HG03097 (cell line): Measurements from ENCODE around the gene MED9.

ENCODE experiments used
- ATAC-seq: cut with Tn5 transposase; IDR thresholded peaks from one replicate; pipeline ENCODE4 v1.9.1; 2021; ENCODE audit not compliant: unreplicated experiment, low FRiP score

Gene MED9

DNA sequence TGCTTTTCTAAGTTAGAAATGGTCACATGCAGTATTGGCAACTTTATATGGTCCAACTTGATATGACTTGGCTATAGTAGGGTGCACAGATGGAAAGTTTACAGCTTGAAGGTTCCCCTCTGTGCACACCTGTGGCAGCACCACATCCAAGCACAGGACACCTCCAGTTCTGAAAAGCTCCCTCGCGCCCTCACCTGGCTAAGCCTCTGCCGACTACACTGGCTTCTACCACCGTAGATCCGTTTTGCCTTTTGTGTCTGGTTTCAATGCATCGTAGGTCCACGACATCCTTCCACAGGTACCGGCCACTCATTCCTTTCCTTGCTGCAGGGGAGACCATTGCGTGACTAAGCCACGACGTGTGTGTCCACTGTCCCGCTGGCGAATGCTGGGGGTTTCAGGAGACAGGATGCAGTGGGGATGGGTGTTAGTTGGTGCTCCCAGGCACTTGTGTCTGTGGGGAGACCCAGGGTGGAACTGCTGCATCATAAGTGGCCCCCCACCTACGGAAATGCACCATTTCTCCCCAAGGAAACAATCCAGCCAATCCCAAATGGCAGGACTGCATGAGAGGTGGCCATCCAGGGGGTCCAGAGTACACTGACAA lies 24.3 kb downstream of the MED9 start:
- ATAC-seq, result no peak

DNA sequence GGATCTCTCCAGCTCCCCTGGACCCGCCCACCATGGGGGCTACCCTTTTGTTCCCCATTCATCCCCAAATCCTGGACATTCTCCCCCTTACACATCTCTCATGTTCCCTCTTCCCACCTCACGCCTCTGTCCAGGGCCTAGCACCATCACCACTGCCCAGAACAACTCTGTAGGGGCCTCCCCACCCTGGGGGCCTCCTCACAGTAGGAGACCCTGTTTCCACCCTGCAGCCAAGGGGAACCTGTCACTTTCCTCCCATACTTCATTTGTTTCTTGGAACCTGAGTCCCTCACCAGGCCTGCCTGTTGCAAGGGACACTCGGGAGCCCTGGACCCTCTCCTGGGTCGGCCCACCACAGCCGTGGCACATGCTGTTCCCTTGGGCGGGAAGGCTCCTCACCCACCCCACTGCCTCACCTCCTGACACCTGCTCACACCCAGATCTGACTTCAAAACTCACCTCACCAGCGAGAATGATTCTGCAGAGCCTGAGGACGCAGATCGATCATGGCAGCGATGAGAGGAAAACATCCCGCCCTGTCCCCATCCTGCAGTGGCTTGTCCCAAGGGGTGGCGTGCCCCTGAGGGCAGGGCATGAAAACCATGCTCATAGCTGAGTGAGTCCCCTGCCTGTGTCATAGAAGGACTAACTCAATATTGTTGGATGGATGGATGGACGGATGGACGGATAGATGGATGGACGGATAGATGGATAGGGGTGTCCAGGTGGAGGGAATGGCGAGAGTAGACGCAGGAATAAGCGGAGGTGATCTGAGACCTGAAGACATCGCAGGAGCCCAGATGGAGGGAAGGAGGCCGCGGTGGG lies 26.2 kb downstream of the MED9 start:
- no peak for ATAC-seq

DNA sequence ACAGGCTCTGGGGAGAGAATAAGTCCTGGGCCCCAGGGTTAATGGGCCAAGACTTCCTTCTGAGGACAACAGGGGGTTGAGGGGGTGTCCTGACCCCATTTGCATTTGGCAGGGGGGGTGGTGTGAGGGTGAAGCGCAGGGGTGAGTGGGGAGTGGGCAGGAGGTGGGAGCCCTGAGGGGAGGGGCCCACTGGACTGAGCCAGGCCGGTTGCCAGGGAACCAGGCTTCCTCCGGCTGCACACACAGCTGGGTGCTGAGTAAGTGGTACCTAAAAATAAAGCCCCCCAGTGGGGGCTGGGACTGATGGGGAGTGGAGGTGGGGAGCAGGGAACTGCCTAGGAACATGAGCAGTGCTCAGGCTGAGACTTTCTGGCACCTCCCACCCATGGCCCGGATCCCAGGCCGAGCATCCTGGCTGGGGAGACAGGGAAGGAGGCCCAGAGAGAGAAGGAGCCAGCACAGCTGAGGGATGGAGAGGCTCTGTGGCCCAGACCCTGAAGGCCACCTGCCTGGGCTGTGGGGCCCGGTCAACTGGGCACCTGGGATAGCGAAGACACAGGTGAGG lies 26.8 kb downstream of the MED9 start:
- no peak for ATAC-seq

DNA sequence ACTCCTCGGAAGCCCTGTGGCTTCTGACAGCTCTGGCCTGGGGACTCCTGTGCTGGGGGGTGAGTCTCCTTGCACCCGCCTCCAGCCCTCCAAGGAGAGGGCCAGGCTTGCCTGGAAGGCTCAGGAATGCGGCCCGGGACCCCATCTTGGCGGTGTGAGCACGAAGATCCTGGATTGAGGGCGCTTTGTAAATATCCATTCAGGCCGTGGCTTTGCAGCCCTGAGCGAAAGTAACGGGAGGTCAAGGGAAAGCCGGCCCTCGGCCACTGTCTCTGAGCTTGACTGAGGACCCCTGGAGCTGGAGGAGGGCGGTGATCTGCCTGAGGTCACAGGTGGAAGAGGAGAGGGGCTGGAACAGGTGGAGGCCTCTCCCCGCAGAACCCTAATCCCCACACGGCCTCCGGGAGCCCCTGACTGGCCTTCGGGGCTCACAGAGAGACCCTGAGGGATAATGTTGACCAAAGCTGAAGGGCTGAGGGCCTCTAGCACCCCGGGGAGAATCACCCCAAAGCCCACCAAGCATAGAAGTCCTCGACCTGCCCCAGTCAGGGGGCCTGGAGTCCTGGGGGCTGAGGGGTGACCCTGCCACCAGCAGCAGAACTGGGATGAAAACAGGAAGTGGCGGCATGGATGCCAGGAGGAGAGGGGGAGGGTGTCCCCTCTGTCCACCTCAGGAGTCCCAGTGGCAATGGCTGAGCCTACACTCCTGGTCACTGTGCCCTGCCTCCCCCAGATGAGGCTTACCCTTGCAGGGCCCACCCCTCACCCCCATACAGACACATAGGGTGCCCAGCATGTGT lies 27.7 kb downstream of the MED9 start:
- no peak for ATAC-seq

DNA sequence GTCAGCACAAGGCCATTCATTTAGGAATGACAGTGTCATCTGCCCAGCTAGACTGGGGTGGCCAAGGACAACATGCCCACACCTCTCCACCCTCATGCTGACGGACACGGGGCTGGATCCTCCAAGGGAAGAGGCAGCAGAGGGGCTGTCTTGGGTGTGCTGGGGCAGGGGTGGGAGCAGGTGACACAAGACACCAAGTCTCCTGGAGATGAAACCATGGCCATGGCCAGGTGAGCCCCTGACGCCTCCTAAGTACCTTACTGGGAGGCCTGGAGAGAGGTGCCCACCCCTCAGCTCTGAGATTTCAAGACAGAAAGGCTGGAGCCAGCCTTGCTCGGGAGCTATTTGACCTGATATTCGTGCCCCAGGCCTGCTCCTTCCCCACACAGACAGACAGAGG lies 28.4 kb downstream of the MED9 start:
- no peak for ATAC-seq

DNA sequence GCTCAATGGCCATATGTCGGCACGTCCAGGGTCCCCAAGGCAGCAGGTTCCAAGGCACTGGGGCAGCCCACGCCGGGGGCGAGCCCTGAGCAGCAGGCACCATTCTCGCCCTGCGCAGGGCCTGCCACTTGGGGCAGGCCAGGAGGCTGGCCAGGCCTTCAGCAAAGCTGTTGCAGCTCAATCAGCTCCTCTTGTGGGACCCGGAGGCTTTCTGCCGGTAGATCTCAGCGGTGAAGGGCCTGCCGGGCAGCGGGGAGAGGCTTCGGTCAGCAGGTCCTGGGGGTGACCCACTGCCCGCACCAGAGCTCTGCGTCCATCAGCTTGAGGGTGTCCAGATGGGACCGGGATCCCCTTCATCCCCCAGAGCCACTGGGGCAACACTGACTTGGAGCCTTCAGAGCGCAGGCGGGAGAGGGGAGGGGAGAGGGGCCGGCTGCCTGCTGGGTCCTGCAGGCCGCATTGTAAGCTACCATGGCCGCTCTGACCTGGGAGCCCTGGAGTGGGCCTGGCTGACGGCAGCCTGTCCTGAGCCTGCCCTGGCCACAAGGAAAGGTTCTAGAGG lies 28.9 kb downstream of the MED9 start:
- ATAC-seq, result no peak

DNA sequence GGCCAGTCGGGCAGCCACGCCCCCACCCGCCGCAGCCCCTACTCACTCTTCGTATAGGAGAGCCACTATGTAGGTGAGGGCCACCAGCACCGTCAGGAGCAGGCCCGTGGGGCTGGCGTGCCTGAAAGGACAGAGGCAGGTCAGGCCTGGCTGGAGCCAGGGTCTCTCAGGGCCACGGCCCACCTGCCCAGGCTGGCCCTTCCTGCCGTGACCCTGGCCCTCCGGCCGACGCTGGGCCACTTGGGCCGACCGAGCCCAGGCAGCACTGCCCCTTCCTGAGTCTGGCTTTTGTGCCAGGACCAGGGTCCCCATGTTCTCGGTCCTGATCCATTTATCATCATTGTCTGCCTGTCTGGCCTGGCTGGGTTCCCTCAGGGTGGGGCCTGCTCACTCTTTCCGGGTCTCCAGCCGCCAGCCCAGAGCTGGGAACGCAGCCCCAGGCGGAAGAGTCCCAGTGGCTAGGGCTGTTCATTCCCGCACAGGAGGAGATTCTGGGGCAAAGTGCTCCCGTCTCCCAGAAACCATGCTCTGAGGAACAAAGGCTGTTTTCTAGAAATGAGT lies 29.5 kb downstream of the MED9 start:
- no peak for ATAC-seq

DNA sequence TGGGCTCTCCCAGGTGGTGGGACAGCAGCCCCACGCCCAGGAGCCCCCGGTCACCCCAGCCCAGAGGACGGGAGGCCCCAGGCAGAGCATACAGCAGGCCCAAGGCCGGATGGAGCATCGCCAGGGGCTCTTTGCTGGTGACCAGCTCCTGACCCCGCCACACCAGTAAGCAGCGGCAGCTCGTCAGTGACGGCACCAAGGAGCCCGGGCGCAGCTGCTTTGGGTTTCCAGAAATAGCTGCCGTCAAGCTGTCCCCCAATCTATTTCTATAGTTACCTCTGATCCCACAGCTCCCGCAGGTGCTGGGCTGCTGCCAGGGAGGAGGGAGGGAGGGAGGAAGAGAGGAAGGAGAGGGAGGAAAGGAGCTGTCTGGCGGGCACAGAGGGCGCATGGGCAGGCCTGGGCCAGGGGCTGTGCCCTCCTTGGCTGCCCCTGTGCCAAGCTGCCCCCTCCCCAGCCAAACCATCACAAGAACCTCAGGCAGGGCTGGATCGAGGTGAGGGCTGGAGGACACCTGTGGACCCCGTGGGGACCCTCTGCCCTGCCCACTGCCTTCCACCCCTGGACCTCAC lies 30.2 kb downstream of the MED9 start:
- ATAC-seq, result no peak

DNA sequence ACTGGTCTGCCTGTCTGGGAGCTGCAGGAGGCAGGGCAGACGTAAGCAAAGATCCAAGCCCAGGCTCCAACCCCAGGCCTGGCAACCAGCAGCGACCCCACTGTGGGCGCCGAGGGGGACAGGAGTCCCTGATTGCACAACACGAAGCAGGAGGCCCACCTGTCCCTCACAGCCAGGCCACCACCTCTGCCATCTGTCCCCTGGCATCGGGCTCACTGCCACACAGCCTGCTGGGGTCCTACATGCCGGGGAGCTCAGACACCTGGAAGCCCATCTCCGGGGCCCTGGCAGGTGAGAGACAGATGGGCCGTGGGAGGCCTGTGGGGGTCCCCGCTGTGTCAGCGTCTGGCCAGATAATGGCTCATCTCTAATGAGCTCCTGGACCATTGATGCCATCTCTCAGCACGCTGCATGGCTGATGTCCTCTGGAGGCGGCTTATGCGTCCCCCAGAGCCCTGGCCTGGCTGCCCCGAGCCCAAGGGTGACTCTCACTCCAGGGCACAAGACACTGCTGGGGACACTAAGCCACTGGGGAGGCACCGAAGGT lies 30.7 kb downstream of the MED9 start:
- no peak for ATAC-seq

DNA sequence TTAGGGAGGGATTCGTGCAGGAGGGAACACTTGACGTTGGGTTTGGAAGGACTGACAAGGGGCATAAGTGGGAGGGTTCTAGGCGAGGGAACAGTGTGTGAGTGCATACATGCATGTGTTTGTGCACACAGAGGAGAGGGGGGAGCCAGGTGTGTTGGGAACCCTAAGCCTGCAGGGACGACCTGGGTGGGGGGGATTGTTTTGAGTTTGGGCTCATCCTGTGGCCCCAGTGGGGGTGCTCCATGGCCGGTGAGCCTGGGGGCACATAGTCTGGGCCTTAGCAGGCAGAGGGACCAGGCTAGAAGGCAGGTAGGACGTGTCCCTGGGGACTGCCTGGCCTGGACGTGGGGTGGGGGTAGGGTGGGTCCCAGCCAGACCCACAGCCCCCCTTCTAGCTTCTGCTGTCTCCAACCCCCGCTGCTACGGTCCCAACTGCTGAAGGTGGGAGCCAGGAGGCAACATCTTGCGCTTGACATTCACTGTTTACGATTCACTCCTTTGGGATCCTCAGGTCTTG lies 31.3 kb downstream of the MED9 start:
- ATAC-seq, result no peak

DNA sequence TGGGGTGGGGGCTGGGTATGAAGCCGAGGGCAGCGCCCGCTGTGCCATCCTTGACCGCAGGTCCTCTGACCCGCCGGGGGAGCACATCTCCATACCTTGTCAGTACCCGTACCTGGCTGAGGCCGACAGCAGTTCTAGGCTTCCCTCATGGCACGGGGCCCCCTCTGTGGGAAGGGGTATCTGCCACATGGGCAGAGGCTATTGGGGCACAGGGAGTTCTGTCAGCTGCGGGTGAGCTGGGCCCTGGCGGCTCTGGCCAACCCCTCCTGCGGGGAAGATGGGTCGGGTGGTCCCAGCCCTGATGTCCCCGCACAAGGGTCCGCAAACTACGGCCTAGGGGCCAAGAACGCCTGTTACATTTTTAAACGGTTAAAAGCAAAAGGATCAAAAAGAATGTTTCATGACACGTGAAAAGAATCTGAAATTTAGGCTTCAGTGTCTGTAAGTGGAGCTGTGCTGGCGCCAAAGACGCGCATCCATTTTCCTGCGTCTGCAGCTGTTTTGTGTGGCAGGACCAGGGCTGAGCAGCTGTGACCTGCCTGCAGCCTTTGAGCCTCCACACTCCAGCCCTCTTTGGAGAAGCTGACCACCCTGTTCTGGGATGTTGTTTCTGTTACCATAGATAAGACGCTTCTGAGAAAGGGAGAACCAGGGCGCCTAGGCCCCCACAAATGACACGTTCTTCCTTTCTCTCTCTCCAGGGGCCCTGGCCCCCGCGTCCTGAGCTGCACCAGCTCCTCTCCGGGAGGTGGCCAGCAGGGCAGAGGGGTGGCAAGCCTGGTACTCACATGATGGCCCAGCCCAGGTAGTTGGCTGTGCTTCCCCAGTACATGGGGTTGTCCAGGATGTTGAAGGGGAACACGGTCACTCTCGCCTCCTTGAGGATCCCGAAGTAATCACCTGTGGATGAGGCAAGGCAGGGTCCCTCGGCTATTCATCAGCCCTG lies 32.1 kb downstream of the MED9 start:
- no peak for ATAC-seq

DNA sequence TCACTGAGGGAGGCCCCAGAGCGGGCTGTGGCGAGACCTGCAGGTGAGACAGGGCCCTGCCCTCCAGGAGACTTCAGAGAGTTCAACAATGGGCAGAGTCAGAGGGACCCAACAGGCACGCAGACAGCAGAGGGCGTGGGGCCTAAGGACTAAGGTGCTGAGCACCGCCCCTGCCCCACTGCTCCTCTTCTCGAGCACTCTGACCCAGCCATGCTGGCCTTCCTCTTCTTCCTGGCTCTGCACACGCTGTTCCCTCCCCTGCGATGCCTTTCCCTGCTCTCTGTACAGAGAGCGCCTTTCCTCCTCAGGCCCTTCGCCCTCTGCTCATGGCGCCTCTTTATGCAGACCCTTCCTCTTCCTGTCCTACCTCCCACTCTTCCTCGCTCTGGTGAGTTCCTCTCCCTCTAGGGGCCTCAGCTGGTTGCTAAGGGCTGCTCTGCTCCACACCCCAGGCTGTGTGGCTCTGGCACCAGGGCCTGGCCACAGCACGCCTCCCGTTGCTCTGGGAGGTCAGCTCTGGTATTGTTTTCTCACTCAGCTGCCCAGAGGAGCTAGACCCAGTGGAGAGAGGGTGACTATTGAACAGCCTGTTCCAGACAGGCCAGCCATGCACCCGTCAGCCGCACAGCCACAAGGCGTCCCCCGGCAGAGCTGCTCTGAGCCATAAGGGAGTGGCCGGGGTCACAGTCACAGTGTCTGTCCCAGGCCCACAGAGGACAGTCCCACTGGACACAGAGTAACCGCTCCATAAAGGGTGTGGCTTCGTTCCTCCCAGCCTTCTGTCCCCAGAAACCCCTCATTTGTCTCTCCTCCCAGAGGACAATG lies 33.0 kb downstream of the MED9 start:
- no peak for ATAC-seq

DNA sequence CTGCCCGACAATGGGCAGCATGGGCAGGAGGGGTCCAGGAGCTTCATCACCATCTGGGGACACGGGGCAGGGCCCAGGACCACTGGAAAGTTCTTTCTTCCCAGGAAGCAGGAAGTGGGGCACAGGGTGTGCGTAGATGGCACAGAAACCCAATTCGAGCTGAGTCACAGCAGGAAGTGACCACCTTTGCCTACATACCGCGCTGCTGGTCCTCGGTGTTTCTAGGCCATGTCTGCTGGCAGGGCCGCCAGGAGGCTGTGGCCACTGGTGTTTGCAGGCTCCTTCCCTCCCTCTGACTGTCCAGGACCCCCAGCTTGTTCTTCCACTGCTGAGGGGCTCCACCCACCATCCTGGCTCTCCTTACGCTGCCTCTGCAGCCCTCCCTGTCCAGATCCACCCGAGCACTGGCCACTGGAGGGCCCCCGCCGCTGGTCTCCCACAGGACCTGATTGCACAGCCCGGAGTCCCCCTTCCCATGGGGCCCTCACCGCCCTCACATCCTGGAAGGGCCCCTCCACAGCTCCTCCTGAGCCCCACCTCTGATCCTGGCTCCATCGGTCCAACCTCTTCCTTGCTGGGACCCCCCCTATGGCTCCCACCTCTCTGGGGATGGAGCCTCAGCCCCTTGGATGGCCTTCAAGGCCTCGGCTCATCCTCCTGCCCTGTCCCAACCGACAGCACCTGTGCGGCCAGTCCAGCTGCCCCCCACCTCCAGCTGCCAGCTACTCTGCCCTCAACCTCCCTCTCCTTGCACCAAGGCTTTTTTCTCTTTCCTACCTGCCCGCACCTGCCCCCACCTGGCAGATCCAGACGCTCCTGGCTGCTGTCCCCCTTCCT lies 33.9 kb downstream of the MED9 start:
- ATAC-seq, result no peak

DNA sequence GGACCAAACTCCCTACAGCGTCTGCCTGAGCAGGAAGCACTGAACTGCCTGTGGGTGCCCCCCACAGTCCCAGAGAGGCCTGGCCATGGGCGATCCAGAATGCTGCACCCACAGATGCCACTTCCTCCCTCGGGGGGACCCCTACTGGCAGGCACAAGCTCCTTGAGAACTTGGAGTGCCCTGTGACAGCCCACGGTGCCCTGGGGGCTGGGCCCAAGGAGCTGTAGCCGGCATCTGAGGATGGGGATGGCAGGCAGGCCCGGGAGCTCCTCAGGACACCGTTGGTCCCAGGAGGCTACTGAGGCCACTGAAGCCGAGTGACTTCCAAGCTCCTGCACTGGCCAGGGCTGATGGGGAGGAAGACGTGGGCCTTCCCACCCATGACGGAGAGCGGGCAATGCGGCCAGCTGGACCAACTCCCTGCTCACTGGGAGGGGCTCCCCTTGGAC lies 34.5 kb downstream of the MED9 start:
- no peak for ATAC-seq

DNA sequence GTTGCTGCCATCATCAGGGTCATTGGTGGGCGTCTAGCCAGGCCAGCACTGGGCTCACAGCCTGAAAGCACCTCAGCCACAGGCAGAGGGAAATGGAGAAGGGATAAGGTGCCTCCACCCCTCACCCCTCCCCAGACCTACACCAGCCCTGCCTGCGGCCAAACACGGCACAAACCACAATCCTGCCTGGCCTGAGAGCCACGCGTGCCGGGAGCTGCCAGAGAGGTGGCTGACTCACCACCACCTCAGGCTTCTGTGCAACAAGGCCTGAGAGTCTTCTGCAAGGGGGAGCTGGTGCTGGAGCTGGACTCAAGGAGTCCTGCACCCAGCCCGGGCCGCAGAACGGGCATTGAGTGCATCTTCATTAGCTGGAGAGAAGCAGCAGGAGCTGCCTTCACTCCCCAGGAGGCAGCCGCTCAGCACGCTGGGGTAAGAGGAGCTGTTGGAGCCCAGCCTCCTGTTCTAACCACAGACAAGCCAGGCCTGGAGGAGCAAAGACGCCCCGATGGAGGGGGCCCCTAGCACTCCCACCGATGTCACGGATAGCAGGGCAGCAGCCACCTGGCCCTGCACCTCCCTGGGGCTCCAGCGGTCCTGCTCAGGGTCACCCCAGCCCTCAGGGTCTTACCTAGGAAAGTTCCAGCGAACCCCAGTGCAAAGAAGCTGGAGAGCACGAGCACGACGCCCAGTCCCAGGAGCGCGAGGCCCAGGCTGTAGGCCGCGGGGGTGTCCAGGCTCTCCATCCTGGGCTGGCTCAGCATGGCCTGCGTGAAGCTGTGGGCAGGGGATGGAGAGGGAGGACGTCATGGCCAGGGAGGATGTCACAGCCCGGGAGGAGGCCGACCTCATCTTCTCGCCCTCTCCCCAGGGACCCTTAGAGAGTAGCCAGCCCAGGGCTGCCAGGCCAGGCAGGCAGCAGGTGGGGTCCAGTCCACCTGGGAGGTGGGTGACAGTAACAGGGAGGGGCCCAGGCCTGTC lies 35.4 kb downstream of the MED9 start:
- no peak for ATAC-seq

DNA sequence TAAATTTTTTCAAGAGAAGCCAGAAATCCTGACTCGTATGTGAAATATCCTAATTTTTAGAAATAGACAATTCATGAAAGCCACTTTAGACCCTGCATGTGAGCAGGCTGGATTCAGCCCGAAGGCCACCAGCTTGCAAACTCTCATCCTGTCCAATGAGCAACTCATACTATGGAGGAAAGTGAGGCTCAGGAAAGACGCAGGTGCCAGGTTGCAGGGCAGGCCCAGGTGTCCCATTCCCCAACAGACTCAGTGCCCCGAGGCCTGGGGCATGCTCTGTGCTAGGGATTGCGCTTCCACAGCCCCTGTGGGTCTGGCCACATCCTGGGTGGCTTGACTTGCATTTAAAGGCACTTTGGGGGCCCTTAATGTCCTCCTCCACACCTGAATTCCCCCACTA lies 36.1 kb downstream of the MED9 start:
- no peak for ATAC-seq
